ENCODE results near the gene BTBD7. TPM values are rescaled to one million over a fixed set of nuclear protein-coding genes. Genes with fewer than 3 reads are reported as not detected.

BTBD7 gene
- total RNA-seq, 1 donor from 2014 or later: 41.1 TPM

- H3K27ac Mint-ChIP-seq (ENCODE audit: unreplicated experiment): no peak overlapping the region
- peaks cover 6% of the 10 kb centered on the region for H3K4me1 Mint-ChIP-seq (ENCODE audit: low read depth, unreplicated experiment)
- no peak for DNase-seq
- H3K27me3 Mint-ChIP-seq (ENCODE audit: unreplicated experiment): peaks cover 1% of the 10 kb centered on the region
- no peak overlapping the region for H3K4me3 Mint-ChIP-seq (ENCODE audit: unreplicated experiment)
- H3K9me3 Mint-ChIP-seq (ENCODE audit: unreplicated experiment): peaks cover 3% of the 10 kb centered on the region
- H3K36me3 Mint-ChIP-seq (ENCODE audit: unreplicated experiment): no peaks in the 10 kb centered on the region
- no peak for TF ChIP-seq CTCF (IDR thresholded peaks at IDR 0.05; ENCODE audit: partially characterized antibody, unreplicated experiment)
Observed at GRCh38 chr14:93299416-93299815, 33.4 kb downstream of the BTBD7 start.

GRCh38 chr14:93295541-93296220 lies 37.2 kb downstream of the BTBD7 start:
- DNase-seq: no peak
- Mint-ChIP-seq H3K4me1 (ENCODE audit: low read depth, unreplicated experiment) (peaks cover 4% of the 10 kb centered on the region), H3K36me3 (ENCODE audit: unreplicated experiment) (no peaks in the 10 kb centered on the region), H3K27ac (ENCODE audit: unreplicated experiment) (no peak overlapping the region), H3K4me3 (ENCODE audit: unreplicated experiment) (no peak overlapping the region), H3K9me3 (ENCODE audit: unreplicated experiment) (peaks cover 3% of the 10 kb centered on the region), H3K27me3 (ENCODE audit: unreplicated experiment) (no peaks in the 10 kb centered on the region)
- no peak for TF ChIP-seq CTCF (IDR thresholded peaks at IDR 0.05; ENCODE audit: partially characterized antibody, unreplicated experiment)

DNA sequence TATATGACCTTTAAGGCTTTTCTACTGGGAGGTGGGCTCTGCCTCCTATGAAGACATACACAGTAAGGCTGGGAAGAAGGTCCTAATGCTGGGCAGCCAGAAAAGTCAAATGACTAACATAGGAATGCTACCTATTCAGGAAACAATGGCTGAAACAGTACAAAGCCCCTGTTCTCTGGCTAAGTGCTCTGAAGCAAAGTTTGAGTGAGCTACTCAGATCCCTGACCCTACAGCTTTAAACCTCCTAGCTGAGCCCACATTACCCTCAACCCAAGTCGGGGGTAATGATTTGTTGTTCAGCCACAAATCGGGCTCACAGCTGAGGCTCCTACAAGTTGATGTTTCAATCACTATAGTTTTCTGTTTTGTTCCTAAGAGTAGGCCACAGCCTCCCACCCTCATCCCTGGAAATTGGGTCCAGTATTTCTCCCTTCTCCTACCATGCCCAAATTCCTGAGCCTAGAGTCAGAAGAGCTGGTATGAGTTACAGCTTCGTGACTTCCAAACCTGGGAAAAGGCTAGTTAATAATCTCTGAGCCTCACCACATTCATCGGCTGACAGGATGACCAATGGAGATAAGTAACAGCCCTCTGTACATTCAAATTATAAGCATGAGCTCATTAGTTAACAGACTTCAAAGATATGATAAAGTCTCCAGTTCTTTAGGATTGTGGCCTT lies 46.5 kb downstream of the BTBD7 start:
- no peak for DNase-seq
- Mint-ChIP-seq H3K27me3 (ENCODE audit: unreplicated experiment) (peaks cover 2% of the 10 kb centered on the region), H3K4me1 (ENCODE audit: low read depth, unreplicated experiment) (no peaks in the 10 kb centered on the region), H3K9me3 (ENCODE audit: unreplicated experiment) (no peaks in the 10 kb centered on the region), H3K27ac (ENCODE audit: unreplicated experiment) (no peak overlapping the region), H3K36me3 (ENCODE audit: unreplicated experiment) (no peaks in the 10 kb centered on the region), H3K4me3 (ENCODE audit: unreplicated experiment) (no peak overlapping the region)
- no peak for TF ChIP-seq CTCF (IDR thresholded peaks at IDR 0.05; ENCODE audit: partially characterized antibody, unreplicated experiment)

DNA sequence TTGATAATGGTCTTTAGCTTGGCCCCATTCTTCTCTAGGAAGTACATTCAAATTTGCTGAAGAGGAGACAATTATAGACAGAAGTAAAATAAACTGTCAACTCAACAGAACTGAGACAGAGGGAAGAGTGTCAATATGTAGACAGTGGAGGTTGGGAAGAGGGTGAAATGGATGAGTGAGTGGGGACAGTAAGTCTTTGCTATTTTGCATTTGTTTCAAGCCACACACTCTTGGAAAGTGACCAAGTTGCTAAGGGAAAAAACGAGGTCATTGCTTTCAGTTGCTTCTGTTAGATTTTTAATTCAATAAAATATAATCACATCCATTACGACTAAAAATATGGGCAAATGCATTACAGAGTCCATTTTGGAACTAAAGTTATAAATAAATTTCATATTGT lies 47.8 kb downstream of the BTBD7 start:
- Mint-ChIP-seq H3K4me1 (ENCODE audit: low read depth, unreplicated experiment) (no peaks in the 10 kb centered on the region), H3K27me3 (ENCODE audit: unreplicated experiment) (peaks cover 2% of the 10 kb centered on the region), H3K36me3 (ENCODE audit: unreplicated experiment) (no peaks in the 10 kb centered on the region), H3K27ac (ENCODE audit: unreplicated experiment) (no peak overlapping the region), H3K9me3 (ENCODE audit: unreplicated experiment) (no peaks in the 10 kb centered on the region), H3K4me3 (ENCODE audit: unreplicated experiment) (no peak overlapping the region)
- DNase-seq: no peak
- TF ChIP-seq CTCF (IDR thresholded peaks at IDR 0.05; ENCODE audit: partially characterized antibody, unreplicated experiment): no peak

- TF ChIP-seq CTCF (IDR thresholded peaks at IDR 0.05; ENCODE audit: partially characterized antibody, unreplicated experiment): no peak
- Mint-ChIP-seq H3K4me1 (ENCODE audit: low read depth, unreplicated experiment) (no peaks in the 10 kb centered on the region), H3K9me3 (ENCODE audit: unreplicated experiment) (no peaks in the 10 kb centered on the region), H3K36me3 (ENCODE audit: unreplicated experiment) (no peaks in the 10 kb centered on the region), H3K4me3 (ENCODE audit: unreplicated experiment) (no peak overlapping the region), H3K27me3 (ENCODE audit: unreplicated experiment) (no peaks in the 10 kb centered on the region), H3K27ac (ENCODE audit: unreplicated experiment) (no peak overlapping the region)
- DNase-seq: no peak
Observed at GRCh38 chr14:93281937-93282336, 50.9 kb downstream of the BTBD7 start.

Measured in glutamatergic neuron (in vitro differentiated cells).